ENCODE measurements around the gene CLIC4. TPM values are rescaled to one million over a fixed set of nuclear protein-coding genes. Genes with fewer than 3 reads are reported as not detected.

The CLIC4 gene
- total and polyA plus RNA-seq, 8 donors: 12.0 to 86.7 (median 24.8) TPM

- FAIRE-seq (no peak), ATAC-seq (peak; percentile 92 to 98 (median 96)), DNase-seq (peak; percentile 81 to 95 (median 88))
- TF ChIP-seq CTCF (IDR thresholded peaks at IDR 0.05): peak; percentile 82 to 90 (median 88)
- Histone ChIP-seq H3K36me3 (no peaks in the 10 kb centered on the region), H3K4me3 (peak overlapping the region; percentile 11 to 67 (median 40)), H3K27me3 (no peaks in the 10 kb centered on the region), H3K27ac (peak overlapping the region in 2 of 4 donors; percentile 48 to 52), H3K9me3 (no peaks in the 10 kb centered on the region), H3K4me1 (peaks cover 0 to 6% (median 4%) of the 10 kb centered on the region in 3 donors)
- intact Hi-C loops (cut with DNase I): loop anchor here in 1 of 3 donors (5.0 kb wide), 1 partner anchor 354 kb away; no protein-coding TSS in a partner anchor
- WGBS, 2 donors: 1 to 2% methylated on average over 65 to 89 of the region's 89 CpGs
These were observed 103.0 kb downstream of the CLIC4 start for GRCh38 chr1:24847995-24848881.

GRCh38 chr1:24849672-24850295, 104.5 kb downstream of the CLIC4 start:
- WGBS, 2 donors: 55 to 61% methylated on average over 9 of the region's 9 CpGs
- intact Hi-C loops (cut with DNase I): loop anchor here in 1 of 3 donors (5.0 to 10.0 kb wide), 2 partner anchors 255 to 353 kb away; no protein-coding TSS in a partner anchor

GRCh38 chr1:24850328-24850920, 105.2 kb downstream of the CLIC4 start:
- H3K27me3 ChIP-seq: no peaks in the 10 kb centered on the region
- FAIRE-seq: no peak
- H3K36me3 ChIP-seq: no peaks in the 10 kb centered on the region
- DNase-seq: no peak
- ATAC-seq: no peak
- 51 to 65% methylated on average over 6 of the region's 6 CpGs for WGBS, 2 donors
- H3K27ac ChIP-seq: no peak overlapping the region
- no peak for TF ChIP-seq CTCF (IDR thresholded peaks at IDR 0.05)
- no peak overlapping the region for H3K4me3 ChIP-seq
- intact Hi-C loops (cut with DNase I): loop anchor here in 1 of 3 donors (10.0 kb wide), 1 partner anchor 254 kb away; no protein-coding TSS in a partner anchor
- H3K4me1 ChIP-seq: peaks cover 0 to 6% (median 4%) of the 10 kb centered on the region in 3 donors
- no peaks in the 10 kb centered on the region for H3K9me3 ChIP-seq

More at GRCh38 chr1:24849672-24850295, 104.5 kb downstream of the CLIC4 start:
- no peaks in the 10 kb centered on the region for H3K9me3 ChIP-seq
- H3K4me1 ChIP-seq: peaks cover 0 to 6% (median 4%) of the 10 kb centered on the region in 3 donors
- ATAC-seq (no peak), DNase-seq (no peak), FAIRE-seq (no peak)
- no peak for TF ChIP-seq CTCF (IDR thresholded peaks at IDR 0.05)
- no peak overlapping the region for H3K4me3 ChIP-seq
- H3K27ac ChIP-seq: no peak overlapping the region
- no peaks in the 10 kb centered on the region for H3K27me3 ChIP-seq
- H3K36me3 ChIP-seq: no peaks in the 10 kb centered on the region

GRCh38 chr1:24853649-24854048, 108.4 kb downstream of the CLIC4 start:
- ATAC-seq: no peak
- Histone ChIP-seq H3K4me1 (peaks cover 0 to 3% (median 1%) of the 10 kb centered on the region in 3 donors), H3K4me3 (no peak overlapping the region), H3K9me3 (no peaks in the 10 kb centered on the region), H3K36me3 (no peaks in the 10 kb centered on the region), H3K27ac (no peak overlapping the region), H3K27me3 (no peaks in the 10 kb centered on the region)
- 60% methylated on average over 6 of the region's 6 CpGs for WGBS, 2 donors
- intact Hi-C loops (cut with DNase I): loop anchor here in 1 of 3 donors (10.0 kb wide), 1 partner anchor 251 kb away; no protein-coding TSS in a partner anchor
- no peak for DNase-seq
- TF ChIP-seq CTCF (IDR thresholded peaks at IDR 0.05): no peak
- no peak for FAIRE-seq

Data from pancreas (tissue), 10 donors.